Thymus (tissue), 11 donors: ENCODE measurements around the gene EED. TPM values are rescaled to one million over a fixed set of nuclear protein-coding genes. Genes with fewer than 3 reads are reported as not detected.
"Not testable (repeated sequence)": the region's sequence is repeated elsewhere in the genome, so short reads cannot be mapped to it uniquely, and the experiment has no call there.

Experiments
- DNase-seq, 9 donors: peaks; one replicate each; pipeline ENCODE4 v3.0.0-alpha.2; 2013; ENCODE audit warnings: low spot score in 9 of 9, low read depth in 6 of 9, missing footprints in 1 of 9
- H3K27ac ChIP-seq, 2 donors: one replicate each; pipeline ENCODE4 v1.5.1; 2013; ENCODE audit warnings: control low read depth in 1 of 2, low read depth in 1 of 2, low read length in 1 of 2, mild to moderate bottlenecking in 1 of 2, moderate library complexity in 1 of 2
- H3K27me3 ChIP-seq, 2 donors: one replicate each; pipeline ENCODE4 v1.5.1; 2013; ENCODE audit warnings: low read length in 1 of 2; ENCODE audit not compliant: control insufficient read depth in 2 of 2, insufficient read depth in 1 of 2
- H3K36me3 ChIP-seq, 2 donors: one replicate each; pipeline ENCODE4 v1.5.1; 2013; ENCODE audit warnings: low read length in 1 of 2, mild to moderate bottlenecking in 1 of 2, moderate library complexity in 1 of 2; ENCODE audit not compliant: control insufficient read depth in 2 of 2, insufficient read depth in 2 of 2
- H3K4me1 ChIP-seq, 2 donors: one replicate each; pipeline ENCODE4 v1.5.1; 2013; ENCODE audit warnings: low read length in 2 of 2; ENCODE audit not compliant: control insufficient read depth in 2 of 2, insufficient read depth in 2 of 2
- H3K4me3 ChIP-seq, 2 donors: one replicate each; pipeline ENCODE4 v1.5.1; 2013; ENCODE audit warnings: low read length in 2 of 2, control low read depth in 1 of 2, mild to moderate bottlenecking in 1 of 2
- H3K9me3 ChIP-seq, 2 donors: one replicate each; pipeline ENCODE4 v1.5.1; 2013; ENCODE audit warnings: low read length in 1 of 2, mild to moderate bottlenecking in 1 of 2; ENCODE audit not compliant: control insufficient read depth in 2 of 2, insufficient read depth in 1 of 2
- WGBS: extraction: QIAGEN DNeasy Blood & Tissue Kit; methylation state at CpG from one replicate; pipeline ENCODE4 v1.1.7; 2013; 5-methylcytosine and 5-hydroxymethylcytosine counted together
- polyA plus RNA-seq: library from polyadenylated mRNA; stranded (reverse); fragments of 200-250 nt; gene quantifications from one replicate; pipeline ENCODE4 v1.2.3, GENCODE V29; 2013
- total RNA-seq: library from RNA; stranded (reverse); fragments of 120-200 nt; gene quantifications from one replicate; pipeline ENCODE4 v1.2.4, GENCODE V29; 2013
- donor health status: healthy.

Gene EED
- total and polyA plus RNA-seq, 2 donors = 23.8 to 32.1 TPM

GRCh38 chr11:86211619-86212018, 32.9 kb upstream of the EED start:
- no peak for DNase-seq
- Histone ChIP-seq H3K4me3 (no peak overlapping the region), H3K4me1 (no peaks in the 10 kb centered on the region), H3K27ac (no peak overlapping the region), H3K27me3 (no peaks in the 10 kb centered on the region), H3K36me3 (no peaks in the 10 kb centered on the region), H3K9me3 (no peaks in the 10 kb centered on the region)
- WGBS = 90% methylated on average over 4 of the region's 4 CpGs

GRCh38 chr11:86212019-86212611, 32.4 kb upstream of the EED start:
- Histone ChIP-seq H3K9me3 (no peaks in the 10 kb centered on the region), H3K27ac (no peak overlapping the region), H3K36me3 (no peaks in the 10 kb centered on the region), H3K27me3 (no peaks in the 10 kb centered on the region), H3K4me3 (no peak overlapping the region), H3K4me1 (no peaks in the 10 kb centered on the region)
- 95% methylated on average over 2 of the region's 2 CpGs for WGBS
- DNase-seq = no peak

GRCh38 chr11:86214710-86215109, 29.8 kb upstream of the EED start:
- Histone ChIP-seq H3K36me3 (no peaks in the 10 kb centered on the region), H3K27me3 (no peaks in the 10 kb centered on the region), H3K27ac (no peak overlapping the region), H3K9me3 (no peaks in the 10 kb centered on the region), H3K4me1 (peaks cover 0 to 2% of the 10 kb centered on the region in 2 donors), H3K4me3 (no peak overlapping the region)
- 92% methylated on average over 1 of the region's 1 CpG for WGBS
- DNase-seq = peak in 1 of 9 donors; percentile 39

GRCh38 chr11:86218125-86219084, 26.1 kb upstream of the EED start:
- DNase-seq = peak in 8 of 9 donors; percentile 37 to 77 (median 46)
- no peaks in the 10 kb centered on the region for H3K9me3 ChIP-seq
- no peaks in the 10 kb centered on the region for H3K36me3 ChIP-seq
- H3K4me1 ChIP-seq = peaks cover 0 to 2% of the 10 kb centered on the region in 2 donors
- no peaks in the 10 kb centered on the region for H3K27me3 ChIP-seq
- 48% methylated on average over 14 of the region's 14 CpGs for WGBS
- no peak overlapping the region for H3K27ac ChIP-seq
- H3K4me3 ChIP-seq = no peak overlapping the region

- H3K27ac ChIP-seq = no peak overlapping the region
- H3K36me3 ChIP-seq = no peaks in the 10 kb centered on the region
- H3K9me3 ChIP-seq = no peaks in the 10 kb centered on the region
- no peak for DNase-seq
- no peak overlapping the region for H3K4me3 ChIP-seq
- WGBS = 95% methylated on average over 7 of the region's 7 CpGs
- H3K27me3 ChIP-seq = no peaks in the 10 kb centered on the region
- peaks cover 0 to 2% of the 10 kb centered on the region in 2 donors for H3K4me1 ChIP-seq
Measured at GRCh38 chr11:86219311-86220193, 25.0 kb upstream of the EED start.

GRCh38 chr11:86220653-86221052, 23.9 kb upstream of the EED start:
- no peak overlapping the region for H3K4me3 ChIP-seq
- no peak for DNase-seq
- no peaks in the 10 kb centered on the region for H3K9me3 ChIP-seq
- WGBS = 95% methylated on average over 1 of the region's 1 CpG
- H3K36me3 ChIP-seq = no peaks in the 10 kb centered on the region
- peaks cover 0 to 2% of the 10 kb centered on the region in 2 donors for H3K4me1 ChIP-seq
- H3K27ac ChIP-seq = no peak overlapping the region
- no peaks in the 10 kb centered on the region for H3K27me3 ChIP-seq

GRCh38 chr11:86222081-86222480, 22.5 kb upstream of the EED start:
- Histone ChIP-seq H3K27me3 (no peaks in the 10 kb centered on the region), H3K9me3 (no peaks in the 10 kb centered on the region), H3K27ac (no peak overlapping the region), H3K4me3 (no peak overlapping the region), H3K36me3 (no peaks in the 10 kb centered on the region), H3K4me1 (peaks cover 0 to 2% of the 10 kb centered on the region in 2 donors)
- no peak for DNase-seq
- WGBS = 91% methylated on average over 2 of the region's 2 CpGs

GRCh38 chr11:86224575-86224974, 20.0 kb upstream of the EED start:
- not testable (repeated sequence) for H3K36me3 ChIP-seq, H3K4me3 ChIP-seq, H3K9me3 ChIP-seq, H3K27me3 ChIP-seq, H3K27ac ChIP-seq, DNase-seq, H3K4me1 ChIP-seq
- WGBS = 80% methylated on average over 4 of the region's 4 CpGs
